ENCODE results near the gene RPN1. TPM values are rescaled to one million over a fixed set of nuclear protein-coding genes. Genes with fewer than 3 reads are reported as not detected.
A peak's percentile ranks its signal among the peaks of the same experiment; 100 is the strongest.
"Not testable (repeated sequence)": the region's sequence is repeated elsewhere in the genome, so short reads cannot be mapped to it uniquely, and the experiment has no call there.

Gene RPN1
- total and polyA plus RNA-seq, 2 donors, result 135 to 256 TPM

- WGBS, result 92% methylated on average over 10 of the region's 10 CpGs
- no peak overlapping the region for H3K4me3 ChIP-seq (ENCODE audit: low read depth, low read length)
- DNase-seq (ENCODE audit: extremely low spot score), result no peak
- no peaks in the 10 kb centered on the region for H3K36me3 ChIP-seq (ENCODE audit: insufficient read depth)
- no peak overlapping the region for H3K27ac ChIP-seq (ENCODE audit: low read depth)
- no peaks in the 10 kb centered on the region for H3K4me1 ChIP-seq (ENCODE audit: insufficient read depth)
Measured at GRCh38 chr3:128674161-128674784, 23.7 kb upstream of the RPN1 start.

DNA sequence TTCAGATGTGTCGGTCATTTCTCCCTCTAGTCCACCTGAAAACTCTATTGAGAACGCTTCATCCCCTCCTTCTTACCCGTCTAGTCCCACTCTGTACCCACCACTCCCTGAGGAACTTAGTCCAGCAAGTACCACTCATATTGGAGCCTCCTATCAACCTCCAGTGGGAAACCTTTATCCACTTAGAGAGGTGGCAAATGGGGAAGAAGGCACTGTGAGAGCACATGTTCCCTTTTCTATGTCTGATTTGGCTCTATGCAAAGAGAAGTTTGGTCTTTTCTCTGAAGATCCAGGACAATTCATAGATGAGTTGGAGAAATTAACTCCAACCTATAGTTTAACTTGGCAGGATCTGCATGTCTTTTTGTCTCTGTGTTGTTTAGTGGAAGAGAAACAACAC is 17.0 kb upstream of the RPN1 start:
- WGBS, result 91% methylated on average over 3 of the region's 3 CpGs
- H3K4me1 ChIP-seq (ENCODE audit: insufficient read depth), result no peaks in the 10 kb centered on the region

DNA sequence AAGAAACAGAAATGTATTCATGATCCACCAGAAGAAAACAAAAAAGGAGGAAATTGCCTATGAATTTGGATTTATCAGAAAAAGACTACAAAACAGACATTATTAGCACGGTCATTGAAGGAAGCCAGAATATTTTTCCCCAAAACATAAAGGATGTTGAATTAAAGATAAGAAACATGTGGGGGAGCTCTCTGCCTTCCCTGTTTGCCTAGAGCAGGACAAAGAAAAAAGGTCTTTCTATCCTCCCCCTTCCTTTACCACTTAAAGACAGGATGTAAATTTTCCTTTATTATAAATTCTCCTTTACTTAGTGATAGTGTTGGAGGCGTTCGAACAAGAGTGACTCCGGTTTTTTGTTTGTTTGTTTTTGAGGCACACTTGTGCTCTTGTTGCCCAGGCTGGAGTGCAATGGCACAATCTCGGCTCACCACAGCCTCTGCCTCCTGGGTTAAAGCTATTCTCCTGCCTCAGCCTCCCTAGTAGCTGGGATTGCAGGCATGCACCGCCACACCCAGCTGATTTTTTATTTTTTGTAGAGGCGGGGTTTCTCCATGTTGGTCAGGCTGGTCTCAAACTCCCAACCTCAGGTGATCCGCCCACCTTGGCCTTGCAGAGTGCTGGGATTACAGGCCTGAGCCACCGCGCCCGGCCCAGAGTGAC is 14.9 kb upstream of the RPN1 start:
- no peak overlapping the region for H3K4me3 ChIP-seq (ENCODE audit: low read depth, low read length)
- 71% methylated on average over 11 of the region's 11 CpGs for WGBS
- H3K36me3 ChIP-seq (ENCODE audit: insufficient read depth), result no peaks in the 10 kb centered on the region
- H3K4me1 ChIP-seq (ENCODE audit: insufficient read depth), result no peaks in the 10 kb centered on the region
- no peak for DNase-seq (ENCODE audit: extremely low spot score)
- no peak overlapping the region for H3K27ac ChIP-seq (ENCODE audit: low read depth)

More for the DNA sequence above, 17.0 kb upstream of the RPN1 start:
- no peak for DNase-seq (ENCODE audit: extremely low spot score)
- H3K27ac ChIP-seq (ENCODE audit: low read depth), result no peak overlapping the region
- no peak overlapping the region for H3K4me3 ChIP-seq (ENCODE audit: low read depth, low read length)
- no peaks in the 10 kb centered on the region for H3K36me3 ChIP-seq (ENCODE audit: insufficient read depth)

- H3K4me1 ChIP-seq (ENCODE audit: insufficient read depth), result no peaks in the 10 kb centered on the region
- H3K4me3 ChIP-seq (ENCODE audit: low read depth, low read length), result no peak overlapping the region
- no peak overlapping the region for H3K27ac ChIP-seq (ENCODE audit: low read depth)
- no peak for DNase-seq (ENCODE audit: extremely low spot score)
- 57% methylated on average over 4 of the region's 4 CpGs for WGBS
- no peaks in the 10 kb centered on the region for H3K36me3 ChIP-seq (ENCODE audit: insufficient read depth)
Measured at GRCh38 chr3:128663151-128663550, 12.5 kb upstream of the RPN1 start.

- H3K4me1 ChIP-seq (ENCODE audit: insufficient read depth), result no peaks in the 10 kb centered on the region
- no peak overlapping the region for H3K27ac ChIP-seq (ENCODE audit: low read depth)
- H3K4me3 ChIP-seq (ENCODE audit: low read depth, low read length), result no peak overlapping the region
- H3K36me3 ChIP-seq (ENCODE audit: insufficient read depth), result no peaks in the 10 kb centered on the region
- 80% methylated on average over 3 of the region's 3 CpGs for WGBS
- DNase-seq (ENCODE audit: extremely low spot score), result no peak
Measured at GRCh38 chr3:128655531-128655930, 4.9 kb upstream of the RPN1 start.

DNA sequence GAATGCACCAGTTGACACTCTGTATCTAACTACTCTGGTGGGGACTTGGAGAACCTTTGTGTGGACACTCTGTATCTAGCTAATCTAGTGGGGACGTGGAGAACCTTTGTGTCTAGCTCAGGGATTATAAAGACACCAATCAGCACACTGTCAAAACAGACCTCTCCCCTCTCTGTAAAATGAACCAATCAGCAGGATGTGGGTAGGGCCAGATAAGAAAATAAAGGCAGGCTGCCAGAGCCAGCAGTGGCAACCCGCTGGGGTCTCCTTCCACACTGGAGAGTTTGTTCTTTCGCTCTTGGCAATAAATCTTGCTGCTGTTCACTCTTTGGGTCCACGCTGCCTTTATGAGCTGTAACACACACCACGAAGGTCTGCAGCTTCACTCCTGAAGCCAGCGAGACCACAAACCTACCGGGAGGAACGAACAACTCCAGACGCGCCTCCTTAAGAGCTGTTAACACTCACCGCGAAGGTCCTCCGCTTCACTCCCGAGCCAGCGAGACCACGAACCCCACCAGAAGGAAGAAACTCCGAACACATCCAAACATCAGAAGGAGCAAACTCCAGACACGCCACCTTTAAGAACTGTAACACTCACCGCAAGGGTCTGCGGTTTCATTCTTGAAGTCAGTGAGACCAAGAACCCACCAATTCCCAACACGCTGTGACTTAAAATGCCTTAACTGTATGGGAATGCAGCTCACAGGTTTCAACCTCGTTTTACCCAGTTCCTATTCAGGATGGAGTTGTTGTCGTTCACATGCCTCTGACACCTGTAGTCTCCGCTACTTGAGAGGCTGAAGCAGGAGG is 3.6 kb upstream of the RPN1 start:
- H3K4me1 ChIP-seq (ENCODE audit: insufficient read depth); DNase-seq (ENCODE audit: extremely low spot score); H3K36me3 ChIP-seq (ENCODE audit: insufficient read depth); H3K27ac ChIP-seq (ENCODE audit: low read depth); H3K4me3 ChIP-seq (ENCODE audit: low read depth, low read length): not testable (repeated sequence)
- WGBS, result 64% methylated on average over 24 of the region's 24 CpGs

DNA sequence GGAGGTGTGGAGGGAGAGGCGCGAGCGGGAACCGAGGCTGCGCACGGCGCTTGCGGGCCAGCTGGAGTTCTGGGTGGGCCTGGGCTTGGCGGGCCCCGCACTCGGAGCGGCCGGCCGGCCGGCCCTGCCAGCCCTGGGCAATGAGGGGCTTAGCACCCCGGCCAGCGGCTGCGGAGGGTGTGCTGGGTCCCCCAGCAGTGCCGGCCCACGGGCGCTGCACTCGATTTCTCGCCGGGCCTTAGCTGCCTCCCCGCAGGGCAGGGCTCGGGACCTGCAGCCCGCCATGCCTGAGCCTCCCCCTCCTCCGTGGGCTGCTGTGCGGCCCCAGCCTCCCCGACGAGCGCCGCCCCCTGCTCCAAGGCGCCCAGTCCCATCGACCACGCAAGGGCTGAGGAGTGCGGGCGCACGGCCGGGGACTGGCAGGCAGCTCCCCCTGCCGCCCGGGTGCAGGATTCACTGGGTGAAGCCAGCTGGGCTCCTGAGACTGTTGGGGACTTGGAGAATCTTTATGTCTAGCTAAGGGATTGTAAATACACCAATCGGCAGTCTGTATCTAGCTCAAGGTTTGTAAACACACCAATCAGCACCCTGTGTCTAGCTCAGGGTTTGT is 2.9 kb upstream of the RPN1 start:
- not testable (repeated sequence) for H3K36me3 ChIP-seq (ENCODE audit: insufficient read depth); H3K27ac ChIP-seq (ENCODE audit: low read depth); DNase-seq (ENCODE audit: extremely low spot score); H3K4me1 ChIP-seq (ENCODE audit: insufficient read depth); H3K4me3 ChIP-seq (ENCODE audit: low read depth, low read length)
- WGBS, result 50% methylated on average over 43 of the region's 43 CpGs

DNA sequence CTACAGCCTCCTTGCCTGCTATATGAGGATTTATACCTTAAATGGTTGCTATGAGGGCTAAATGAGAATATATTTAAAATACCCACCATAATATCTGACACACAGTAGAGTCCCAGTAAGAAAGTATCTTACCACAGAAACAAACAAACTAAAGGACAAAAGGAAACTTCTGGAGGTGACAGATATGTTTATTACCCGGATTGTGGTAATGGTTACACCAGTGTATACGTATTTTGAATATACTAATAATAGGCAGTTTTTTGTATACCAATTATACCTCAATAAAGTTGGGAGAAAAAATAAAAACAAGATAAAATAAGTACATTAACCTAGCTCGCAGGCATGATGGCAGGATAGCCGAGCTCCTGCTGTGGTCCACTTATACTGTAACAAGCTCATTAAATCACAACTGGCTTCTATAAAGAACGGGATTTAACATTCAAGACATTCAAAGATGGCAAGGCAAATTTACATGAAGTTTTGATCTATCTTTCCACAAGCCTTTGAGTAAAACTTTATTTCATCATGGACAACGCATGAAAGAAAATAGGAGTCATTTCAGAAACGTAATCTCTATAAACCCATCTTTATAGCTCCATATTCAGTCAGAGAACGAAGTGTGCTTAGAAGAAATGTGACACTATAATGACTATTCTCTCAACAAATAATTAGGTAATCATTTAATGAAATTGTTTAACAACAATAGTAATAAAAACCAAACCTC is 1.5 kb downstream of the RPN1 start:
- Histone ChIP-seq H3K27ac (ENCODE audit: low read depth) (no peak overlapping the region), H3K36me3 (ENCODE audit: insufficient read depth) (peaks cover under 1% of the 10 kb centered on the region), H3K4me3 (ENCODE audit: low read depth, low read length) (peak overlapping the region; percentile 82), H3K4me1 (ENCODE audit: insufficient read depth) (no peaks in the 10 kb centered on the region)
- DNase-seq (ENCODE audit: extremely low spot score), result no peak
- 24% methylated on average over 8 of the region's 8 CpGs for WGBS

GRCh38 chr3:128648402-128648801 is 2.2 kb downstream of the RPN1 start:
- DNase-seq (ENCODE audit: extremely low spot score), result no peak
- Histone ChIP-seq H3K4me3 (ENCODE audit: low read depth, low read length) (no peak overlapping the region), H3K27ac (ENCODE audit: low read depth) (no peak overlapping the region), H3K36me3 (ENCODE audit: insufficient read depth) (peaks cover 5% of the 10 kb centered on the region), H3K4me1 (ENCODE audit: insufficient read depth) (no peaks in the 10 kb centered on the region)
- 68% methylated on average over 4 of the region's 4 CpGs for WGBS

GRCh38 chr3:128647307-128647706 is 3.3 kb downstream of the RPN1 start:
- DNase-seq (ENCODE audit: extremely low spot score), result no peak
- 85% methylated on average over 3 of the region's 3 CpGs for WGBS
- H3K4me1 ChIP-seq (ENCODE audit: insufficient read depth), result no peaks in the 10 kb centered on the region
- peaks cover 5% of the 10 kb centered on the region for H3K36me3 ChIP-seq (ENCODE audit: insufficient read depth)
- H3K27ac ChIP-seq (ENCODE audit: low read depth), result no peak overlapping the region
- no peak overlapping the region for H3K4me3 ChIP-seq (ENCODE audit: low read depth, low read length)

GRCh38 chr3:128634075-128634611 is 16.5 kb downstream of the RPN1 start:
- H3K36me3 ChIP-seq (ENCODE audit: insufficient read depth), result peaks cover 6% of the 10 kb centered on the region
- H3K4me3 ChIP-seq (ENCODE audit: low read depth, low read length), result no peak overlapping the region
- WGBS, result 93% methylated on average over 5 of the region's 5 CpGs

GRCh38 chr3:128632301-128632700 is 18.3 kb downstream of the RPN1 start:
- no peaks in the 10 kb centered on the region for H3K4me1 ChIP-seq (ENCODE audit: insufficient read depth)
- peaks cover 3% of the 10 kb centered on the region for H3K36me3 ChIP-seq (ENCODE audit: insufficient read depth)
- no peak overlapping the region for H3K4me3 ChIP-seq (ENCODE audit: low read depth, low read length)
- no peak overlapping the region for H3K27ac ChIP-seq (ENCODE audit: low read depth)
- no peak for DNase-seq (ENCODE audit: extremely low spot score)
- 98% methylated on average over 2 of the region's 2 CpGs for WGBS

More at GRCh38 chr3:128634075-128634611, 16.5 kb downstream of the RPN1 start:
- H3K27ac ChIP-seq (ENCODE audit: low read depth), result no peak overlapping the region
- DNase-seq (ENCODE audit: extremely low spot score), result no peak
- H3K4me1 ChIP-seq (ENCODE audit: insufficient read depth), result no peaks in the 10 kb centered on the region

GRCh38 chr3:128629936-128630335 is 20.7 kb downstream of the RPN1 start:
- DNase-seq (ENCODE audit: extremely low spot score), result no peak
- H3K36me3 ChIP-seq (ENCODE audit: insufficient read depth), result peaks cover 2% of the 10 kb centered on the region
- H3K27ac ChIP-seq (ENCODE audit: low read depth), result no peak overlapping the region
- H3K4me1 ChIP-seq (ENCODE audit: insufficient read depth), result no peaks in the 10 kb centered on the region
- no peak overlapping the region for H3K4me3 ChIP-seq (ENCODE audit: low read depth, low read length)
- WGBS, result 82% methylated on average over 7 of the region's 7 CpGs

Data from urinary bladder (tissue), 4 donors.